Lower lobe of right lung (tissue), 2 donors: ENCODE data around the gene PTPRK. TPM values are rescaled to one million over a fixed set of nuclear protein-coding genes. Genes with fewer than 3 reads are reported as not detected.
"Not testable (repeated sequence)": the region's sequence is repeated elsewhere in the genome, so short reads cannot be mapped to it uniquely, and the experiment has no call there.

Source experiments
- ATAC-seq, 2 donors: fragments of 200-7000 bp; cut with Tn5 transposase; one replicate each; pipeline ENCODE4 v1.9.1; 2020 to 2022; ENCODE audit warnings: mild to moderate bottlenecking in 2 of 2, moderate library complexity in 2 of 2
- DNase-seq: peaks from one replicate; pipeline ENCODE4 v3.0.0-alpha.2; 2020
- H3K27ac ChIP-seq: fragments of 200-600 bp; one replicate; pipeline ENCODE4 v1.8.0; 2022
- H3K27me3 ChIP-seq: fragments of 200-600 bp; one replicate; pipeline ENCODE4 v1.8.0; 2022; ENCODE audit warnings: low read depth
- H3K36me3 ChIP-seq: fragments of 200-600 bp; one replicate; pipeline ENCODE4 v1.8.0; 2022; ENCODE audit warnings: mild to moderate bottlenecking
- H3K4me1 ChIP-seq: fragments of 200-600 bp; one replicate; pipeline ENCODE4 v1.8.0; 2022
- H3K4me3 ChIP-seq: fragments of 200-600 bp; one replicate; pipeline ENCODE4 v1.8.0; 2022; ENCODE audit warnings: mild to moderate bottlenecking
- H3K9me3 ChIP-seq: fragments of 200-600 bp; one replicate; pipeline ENCODE4 v1.8.0; 2022
- intact Hi-C: fragments of 100-400 bp; cut with DNase I; formaldehyde crosslinking; loops from one replicate; pipeline ENCODE4 v1.11.0; 2022
- total RNA-seq: library from RNA; stranded (reverse); fragmentation: NEBNext Ultra II Directional; extraction: Animal tissue kit (Norgen Biotek cat#: 25700); gene quantifications from one replicate; pipeline ENCODE4 v1.2.1, GENCODE V29; 2021
- TF ChIP-seq, protein P1 (sequence below): fragments of 200-600 bp; IDR thresholded peaks from one replicate; pipeline ENCODE4 v1.8.0; 2022; ENCODE audit warnings: antibody characterized with exemption, mild to moderate bottlenecking
- donor health status: DM: no; HTN: yes; CAD: no; lungs with severe emphysema.

Gene PTPRK
- total RNA-seq, 1 donor from 2014 or later: 62.7 TPM

DNA sequence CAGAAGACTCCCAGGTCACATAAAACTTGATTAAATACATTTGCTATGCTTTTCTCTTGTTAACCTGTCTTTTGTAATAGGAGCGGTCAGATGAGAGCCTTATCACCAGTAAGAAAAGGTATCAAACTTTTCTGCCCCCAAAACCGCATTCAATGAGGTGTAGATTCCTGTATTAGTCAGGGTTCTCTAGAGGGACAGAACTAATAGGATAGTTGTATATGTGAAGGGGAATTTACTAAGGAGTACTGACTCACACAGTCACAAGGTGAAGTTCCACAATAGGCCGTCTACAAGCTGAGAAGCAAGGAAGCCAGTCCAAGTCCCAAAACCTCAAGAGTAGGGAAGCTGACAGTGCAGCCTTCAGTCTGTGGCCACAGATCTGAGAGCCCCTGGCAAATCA lies 32.7 kb downstream of the PTPRK start:
- H3K4me3 ChIP-seq: no peak overlapping the region
- TF ChIP-seq, protein P1, sequence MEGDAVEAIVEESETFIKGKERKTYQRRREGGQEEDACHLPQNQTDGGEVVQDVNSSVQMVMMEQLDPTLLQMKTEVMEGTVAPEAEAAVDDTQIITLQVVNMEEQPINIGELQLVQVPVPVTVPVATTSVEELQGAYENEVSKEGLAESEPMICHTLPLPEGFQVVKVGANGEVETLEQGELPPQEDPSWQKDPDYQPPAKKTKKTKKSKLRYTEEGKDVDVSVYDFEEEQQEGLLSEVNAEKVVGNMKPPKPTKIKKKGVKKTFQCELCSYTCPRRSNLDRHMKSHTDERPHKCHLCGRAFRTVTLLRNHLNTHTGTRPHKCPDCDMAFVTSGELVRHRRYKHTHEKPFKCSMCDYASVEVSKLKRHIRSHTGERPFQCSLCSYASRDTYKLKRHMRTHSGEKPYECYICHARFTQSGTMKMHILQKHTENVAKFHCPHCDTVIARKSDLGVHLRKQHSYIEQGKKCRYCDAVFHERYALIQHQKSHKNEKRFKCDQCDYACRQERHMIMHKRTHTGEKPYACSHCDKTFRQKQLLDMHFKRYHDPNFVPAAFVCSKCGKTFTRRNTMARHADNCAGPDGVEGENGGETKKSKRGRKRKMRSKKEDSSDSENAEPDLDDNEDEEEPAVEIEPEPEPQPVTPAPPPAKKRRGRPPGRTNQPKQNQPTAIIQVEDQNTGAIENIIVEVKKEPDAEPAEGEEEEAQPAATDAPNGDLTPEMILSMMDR: no peak
- H3K27ac ChIP-seq: no peak overlapping the region
- DNase-seq (no peak), ATAC-seq (no peak)
- intact Hi-C loops: no loop called here
- H3K27me3 ChIP-seq: no peaks in the 10 kb centered on the region
- peaks cover 5% of the 10 kb centered on the region for H3K4me1 ChIP-seq
- no peaks in the 10 kb centered on the region for H3K36me3 ChIP-seq
- H3K9me3 ChIP-seq: no peaks in the 10 kb centered on the region

DNA sequence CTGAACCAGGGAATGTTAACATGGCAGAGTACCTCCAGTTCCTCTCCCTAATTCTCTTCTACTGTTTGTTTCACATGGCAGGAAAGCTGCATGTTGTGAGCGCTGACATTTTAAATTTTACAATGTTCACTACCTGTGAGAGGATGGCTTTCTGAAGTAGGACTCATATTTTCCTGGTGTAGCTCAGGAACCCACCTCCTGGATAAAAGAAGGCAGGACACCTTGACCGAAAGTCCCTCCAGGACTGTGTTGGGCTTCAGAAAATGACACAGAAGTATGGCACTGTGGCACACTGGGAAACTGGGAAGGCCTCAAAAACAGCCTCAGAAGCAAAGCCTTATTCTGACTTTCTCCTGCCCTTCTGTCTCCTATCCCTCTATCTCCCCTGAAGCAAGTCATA lies 33.3 kb downstream of the PTPRK start:
- TF ChIP-seq, protein P1: peak; percentile 20
- DNase-seq (no peak), ATAC-seq (peak in 1 of 2 donors; percentile 54)
- Histone ChIP-seq H3K27ac (no peak overlapping the region), H3K27me3 (no peaks in the 10 kb centered on the region), H3K36me3 (no peaks in the 10 kb centered on the region), H3K4me3 (no peak overlapping the region), H3K9me3 (no peaks in the 10 kb centered on the region), H3K4me1 (peaks cover 5% of the 10 kb centered on the region)
- intact Hi-C loops: no loop called here

DNA sequence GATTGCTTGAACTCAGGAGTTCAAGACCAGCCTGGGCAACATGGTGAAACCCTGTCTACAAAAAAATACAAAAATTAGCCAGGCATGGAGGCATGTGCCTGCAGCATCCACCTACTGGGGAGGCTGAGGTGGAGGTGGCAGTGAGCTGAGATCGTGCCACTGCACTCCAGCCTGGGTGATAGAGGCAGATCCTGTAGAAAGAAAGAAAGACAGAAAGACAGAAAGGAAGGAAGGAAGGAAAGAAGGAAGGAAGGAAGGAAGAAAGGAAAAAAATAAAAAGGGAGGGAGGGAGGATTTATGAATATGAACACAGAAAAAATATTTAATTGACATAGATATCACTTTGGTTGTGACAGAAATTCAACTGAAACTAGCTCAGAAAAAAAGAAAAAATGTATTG lies 33.8 kb downstream of the PTPRK start:
- H3K9me3 ChIP-seq, H3K27ac ChIP-seq, H3K4me3 ChIP-seq, DNase-seq, H3K36me3 ChIP-seq, intact Hi-C loops, ATAC-seq, H3K27me3 ChIP-seq, H3K4me1 ChIP-seq: not testable (repeated sequence)

DNA sequence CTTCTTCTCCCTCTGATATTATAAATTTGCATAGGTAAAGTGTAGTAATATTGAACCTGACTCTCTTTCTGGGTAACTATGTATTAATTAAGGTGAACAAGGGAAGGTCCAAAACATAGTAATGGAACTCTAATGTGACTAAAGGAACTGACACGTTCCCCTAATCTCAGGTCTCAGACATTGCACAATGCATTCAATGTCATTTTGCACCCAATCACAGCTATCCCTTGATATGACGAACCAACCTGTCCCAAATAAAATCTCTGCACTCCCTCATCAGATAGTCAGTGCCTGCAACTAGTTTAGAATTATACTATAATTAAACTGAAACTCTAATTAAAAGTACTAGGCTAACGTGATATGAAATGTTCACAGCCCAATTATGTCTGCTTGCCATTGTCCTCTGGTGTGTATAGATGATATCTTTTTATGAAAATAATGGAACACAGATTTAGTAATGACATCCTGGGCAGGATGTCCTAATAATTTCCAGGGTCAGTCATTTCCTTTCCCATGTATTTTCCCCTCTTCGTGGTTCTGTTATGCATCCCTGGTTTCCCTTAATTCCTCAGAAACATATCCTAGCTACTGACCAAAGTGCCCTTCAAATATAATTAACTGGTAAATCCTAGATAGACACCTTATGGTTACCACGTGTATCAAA lies 36.8 kb downstream of the PTPRK start:
- TF ChIP-seq, protein P1: no peak
- DNase-seq (no peak), ATAC-seq (no peak)
- H3K9me3 ChIP-seq: no peaks in the 10 kb centered on the region
- no peaks in the 10 kb centered on the region for H3K36me3 ChIP-seq
- H3K4me1 ChIP-seq: peaks cover 10% of the 10 kb centered on the region
- H3K4me3 ChIP-seq: no peak overlapping the region
- H3K27ac ChIP-seq: peak overlapping the region; percentile 5
- no peaks in the 10 kb centered on the region for H3K27me3 ChIP-seq
- intact Hi-C loops: no loop called here

DNA sequence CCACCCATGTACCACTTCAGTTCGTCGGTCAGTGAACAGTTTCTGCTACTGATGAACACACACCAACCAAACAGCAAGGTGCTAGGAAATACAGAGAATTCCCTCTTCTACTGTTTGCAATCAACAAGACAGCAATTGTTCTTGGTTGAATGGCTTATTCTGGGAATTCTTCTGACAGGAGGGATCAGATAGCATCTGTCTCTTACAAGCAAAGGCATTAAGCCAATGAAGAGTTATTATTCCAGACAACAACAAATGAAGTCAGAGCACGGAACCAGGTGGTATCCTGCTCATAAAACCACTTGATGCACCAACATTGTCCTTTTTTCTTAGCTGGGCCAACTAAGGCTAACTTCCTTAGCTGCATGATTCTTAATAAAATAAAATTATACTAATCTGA lies 37.8 kb downstream of the PTPRK start:
- TF ChIP-seq, protein P1: no peak
- DNase-seq (no peak), ATAC-seq (no peak)
- intact Hi-C loops: no loop called here
- H3K4me3 ChIP-seq: no peak overlapping the region
- no peaks in the 10 kb centered on the region for H3K36me3 ChIP-seq
- H3K27me3 ChIP-seq: no peaks in the 10 kb centered on the region
- no peaks in the 10 kb centered on the region for H3K9me3 ChIP-seq
- no peak overlapping the region for H3K27ac ChIP-seq
- peaks cover 20% of the 10 kb centered on the region for H3K4me1 ChIP-seq

DNA sequence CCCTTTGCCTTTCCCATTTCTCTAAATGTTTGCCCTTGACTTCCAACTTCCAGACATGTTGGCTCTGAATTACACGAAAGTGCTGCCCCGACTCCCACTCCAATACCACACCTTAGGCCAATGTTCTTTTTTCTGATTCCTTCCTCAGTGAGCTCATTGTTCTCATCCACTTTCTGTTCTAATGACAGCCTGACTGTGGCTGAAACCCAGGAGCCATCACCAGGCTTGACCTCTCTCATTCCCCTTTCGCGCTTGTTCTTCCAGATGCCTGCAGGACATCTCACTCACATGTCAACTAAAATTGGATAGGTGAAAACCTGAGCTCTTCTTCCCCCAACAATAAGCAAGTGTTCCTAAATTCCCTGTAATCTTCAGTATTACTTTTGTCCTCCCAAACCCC lies 40.4 kb downstream of the PTPRK start:
- intact Hi-C loops: no loop called here
- Histone ChIP-seq H3K4me1 (peaks cover 20% of the 10 kb centered on the region), H3K36me3 (no peaks in the 10 kb centered on the region), H3K9me3 (no peaks in the 10 kb centered on the region), H3K27ac (no peak overlapping the region), H3K4me3 (no peak overlapping the region), H3K27me3 (no peaks in the 10 kb centered on the region)
- ATAC-seq (no peak), DNase-seq (no peak)
- TF ChIP-seq, protein P1: no peak
